ENCODE measurements around the gene NME8. TPM values are rescaled to one million over a fixed set of nuclear protein-coding genes. Genes with fewer than 3 reads are reported as not detected.
A peak's percentile ranks its signal among the peaks of the same experiment; 100 is the strongest.

Gene NME8
- total RNA-seq, 4 donors from 2014 or later, result not detected

DNA sequence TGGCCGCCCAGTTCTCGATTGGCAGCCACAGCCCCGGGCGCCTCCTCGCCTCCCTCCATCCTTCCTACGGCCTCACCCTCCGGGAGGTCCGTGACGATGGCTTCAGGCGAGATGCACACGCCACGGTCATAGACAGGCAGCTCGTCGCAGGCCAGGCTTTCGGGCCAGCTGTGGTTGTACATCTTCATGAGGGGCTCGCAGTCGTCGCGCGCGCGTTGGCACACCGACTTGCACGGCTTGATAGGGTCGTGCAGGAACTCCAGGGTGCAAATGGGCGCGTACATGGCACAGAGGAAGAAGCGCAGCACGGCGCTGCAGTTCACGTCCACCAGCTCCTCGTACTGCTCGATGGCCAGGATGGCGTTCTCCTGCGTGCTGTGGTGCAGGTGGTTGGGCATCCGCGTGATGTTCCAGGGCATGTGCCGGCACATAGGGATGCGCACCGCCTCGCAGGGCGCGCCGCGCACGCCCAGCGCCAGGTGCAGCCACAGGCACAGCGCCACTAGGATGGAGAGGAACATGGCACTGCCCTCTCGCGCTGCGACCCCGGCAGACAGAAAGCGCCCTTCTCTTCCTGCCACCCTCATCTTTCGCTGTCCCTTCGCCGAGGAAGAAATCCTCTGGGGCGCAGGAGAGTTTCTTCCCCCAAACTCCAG lies 67.7 kb downstream of the NME8 start:
- peak; percentile 33 to 44 for DNase-seq
- Histone ChIP-seq H3K36me3 (no peaks in the 10 kb centered on the region), H3K4me3 (peak overlapping the region; percentile 60 to 63), H3K9me3 (no peaks in the 10 kb centered on the region), H3K4me1 (no peaks in the 10 kb centered on the region), H3K27me3 (no peaks in the 10 kb centered on the region), H3K27ac (peak overlapping the region; percentile 94 to 97)
- intact Hi-C loops (cut with DNase I; ENCODE audit: low total_unique reads), result no loop called here
- TF ChIP-seq, protein P1, sequence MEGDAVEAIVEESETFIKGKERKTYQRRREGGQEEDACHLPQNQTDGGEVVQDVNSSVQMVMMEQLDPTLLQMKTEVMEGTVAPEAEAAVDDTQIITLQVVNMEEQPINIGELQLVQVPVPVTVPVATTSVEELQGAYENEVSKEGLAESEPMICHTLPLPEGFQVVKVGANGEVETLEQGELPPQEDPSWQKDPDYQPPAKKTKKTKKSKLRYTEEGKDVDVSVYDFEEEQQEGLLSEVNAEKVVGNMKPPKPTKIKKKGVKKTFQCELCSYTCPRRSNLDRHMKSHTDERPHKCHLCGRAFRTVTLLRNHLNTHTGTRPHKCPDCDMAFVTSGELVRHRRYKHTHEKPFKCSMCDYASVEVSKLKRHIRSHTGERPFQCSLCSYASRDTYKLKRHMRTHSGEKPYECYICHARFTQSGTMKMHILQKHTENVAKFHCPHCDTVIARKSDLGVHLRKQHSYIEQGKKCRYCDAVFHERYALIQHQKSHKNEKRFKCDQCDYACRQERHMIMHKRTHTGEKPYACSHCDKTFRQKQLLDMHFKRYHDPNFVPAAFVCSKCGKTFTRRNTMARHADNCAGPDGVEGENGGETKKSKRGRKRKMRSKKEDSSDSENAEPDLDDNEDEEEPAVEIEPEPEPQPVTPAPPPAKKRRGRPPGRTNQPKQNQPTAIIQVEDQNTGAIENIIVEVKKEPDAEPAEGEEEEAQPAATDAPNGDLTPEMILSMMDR (IDR thresholded peaks at IDR 0.05), result peak in 2 of 4 experiments; percentile 11 to 26
- no peak for TF ChIP-seq POLR2A (IDR thresholded peaks at IDR 0.05)

DNA sequence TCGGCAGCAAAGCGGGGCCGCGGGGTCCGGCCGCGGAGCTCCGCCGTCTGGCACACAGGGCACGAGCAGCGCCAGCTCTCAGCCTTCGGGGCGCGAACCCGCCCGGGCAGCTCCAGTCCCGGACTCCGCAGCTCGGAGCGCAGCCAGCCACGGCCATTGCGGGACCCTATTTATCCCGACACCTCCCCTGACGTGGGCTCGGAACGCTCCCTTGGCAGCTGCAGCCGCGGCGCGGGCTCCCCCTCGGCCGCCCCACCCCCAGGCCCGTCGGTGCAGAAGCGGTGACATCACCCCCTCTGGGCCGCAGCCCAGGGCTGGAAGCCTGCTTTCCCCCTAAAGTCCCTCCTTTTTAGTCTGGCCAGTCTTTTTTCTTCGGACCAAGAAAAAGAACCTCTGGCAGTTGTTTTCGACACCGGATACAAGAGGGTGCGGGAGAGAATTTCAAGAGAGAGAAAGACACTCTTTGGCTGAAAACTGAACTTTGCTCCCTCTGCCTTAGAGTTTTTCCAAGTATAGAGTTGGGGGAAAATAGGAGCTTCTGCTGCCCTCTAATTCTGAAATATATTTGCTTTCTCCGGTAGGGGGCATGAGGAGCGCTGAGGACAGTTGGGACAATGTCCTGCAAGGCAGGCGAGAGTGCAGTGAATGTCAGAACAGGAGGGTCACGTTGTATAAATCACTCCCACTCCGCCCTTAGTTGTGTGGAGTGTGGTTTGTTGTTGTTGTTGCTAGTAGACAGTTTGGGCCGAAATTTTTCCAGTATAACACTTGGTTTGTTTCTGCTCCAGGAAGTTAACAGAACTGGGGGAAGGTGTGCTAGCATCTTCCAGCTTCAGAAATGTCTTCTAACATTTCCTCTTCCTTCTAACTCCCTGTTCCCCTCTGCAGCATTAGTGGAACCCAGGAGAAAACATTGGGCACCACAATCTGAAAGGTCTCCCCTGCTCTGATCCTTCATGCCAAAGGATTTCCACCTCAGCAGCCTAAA lies 68.6 kb downstream of the NME8 start, which contains the start of gene SFRP4:
SFRP4 (minus strand) TSS at position 145 of the 988 bp plus-strand sequence. CDS start 280 bp downstream, outside the sequence.
- Histone ChIP-seq H3K36me3 (no peaks in the 10 kb centered on the region), H3K4me1 (no peaks in the 10 kb centered on the region), H3K4me3 (peak within 1 kb of the TSS; percentile 60 to 63), H3K27ac (peak within 1 kb of the TSS; percentile 94 to 97), H3K27me3 (no peaks in the 10 kb centered on the region), H3K9me3 (no peaks in the 10 kb centered on the region)
- TF ChIP-seq POLR2A (IDR thresholded peaks at IDR 0.05), result peak in 1 of 2 donors; percentile 63
- TF ChIP-seq, protein P1 (IDR thresholded peaks at IDR 0.05), result peak; percentile 60 to 78 (median 74)
- DNase-seq, result peak; percentile 84 to 85
- intact Hi-C loops (cut with DNase I; ENCODE audit: low total_unique reads), result no loop called here

DNA sequence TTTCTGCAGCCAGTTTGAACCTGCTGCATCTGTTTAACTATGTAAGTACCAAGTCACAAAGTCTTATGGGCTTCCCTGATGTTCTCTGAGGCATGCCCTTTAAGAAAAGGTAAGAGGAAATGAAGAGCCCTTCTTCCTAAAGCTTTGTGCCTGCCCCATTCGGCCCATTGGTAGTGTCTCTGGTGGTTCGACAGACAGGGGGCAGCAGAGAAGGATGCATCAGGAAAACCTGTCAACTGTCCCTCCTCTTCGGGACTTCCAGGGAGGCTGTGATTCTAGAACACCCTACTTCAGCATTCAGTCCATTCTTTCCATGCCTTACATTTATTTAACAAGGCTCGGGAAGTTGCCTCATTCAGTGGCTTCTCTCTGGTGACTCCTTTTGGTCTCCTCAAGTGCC lies 70.1 kb downstream of the NME8 start:
- H3K36me3 ChIP-seq, result no peaks in the 10 kb centered on the region
- no peaks in the 10 kb centered on the region for H3K9me3 ChIP-seq
- intact Hi-C loops (cut with DNase I; ENCODE audit: low total_unique reads), result no loop called here
- no peak for DNase-seq
- no peak for TF ChIP-seq POLR2A (IDR thresholded peaks at IDR 0.05)
- TF ChIP-seq, protein P1 (IDR thresholded peaks at IDR 0.05), result no peak
- no peaks in the 10 kb centered on the region for H3K4me1 ChIP-seq
- H3K27me3 ChIP-seq, result no peaks in the 10 kb centered on the region
- peak overlapping the region; percentile 94 to 97 for H3K27ac ChIP-seq
- H3K4me3 ChIP-seq, result no peak overlapping the region

DNA sequence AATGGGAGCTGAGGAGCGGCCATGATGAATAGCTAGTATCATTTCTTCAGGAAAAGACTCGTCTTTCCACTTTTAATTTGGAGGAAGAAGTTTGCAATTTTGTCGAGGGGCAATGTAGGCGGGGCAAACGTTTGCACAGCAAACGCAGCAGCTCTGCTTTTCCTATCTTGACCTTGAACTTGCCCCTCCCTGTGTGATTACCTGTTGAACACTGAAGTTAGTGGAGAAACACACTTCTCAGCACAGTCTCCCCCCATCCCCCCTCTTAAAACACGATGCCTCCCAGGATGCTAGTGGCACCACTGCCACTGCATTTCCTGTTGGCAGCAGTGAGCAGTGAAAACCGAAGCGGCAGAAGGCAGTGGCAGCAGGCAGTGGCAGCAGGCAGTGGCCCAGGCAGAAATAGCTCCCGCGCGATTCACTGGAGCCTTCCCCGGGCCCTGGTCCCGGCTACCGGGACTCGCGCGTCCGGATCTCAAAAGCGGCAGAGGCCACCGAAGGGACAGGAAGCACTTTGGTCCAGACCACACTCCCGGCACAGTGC lies 72.0 kb downstream of the NME8 start, which contains the start of gene EPDR1:
EPDR1 (plus strand) TSS at position 336 of the 544 bp plus-strand sequence. CDS start 300 bp downstream, outside the sequence.
- H3K27me3 ChIP-seq, result no peaks in the 10 kb centered on the region
- no peaks in the 10 kb centered on the region for H3K4me1 ChIP-seq
- TF ChIP-seq POLR2A (IDR thresholded peaks at IDR 0.05), result peak in 1 of 2 donors; percentile 21
- TF ChIP-seq, protein P1 (IDR thresholded peaks at IDR 0.05), result peak in 2 of 4 experiments; percentile 15 to 16
- peak within 1 kb of the TSS; percentile 37 to 74 for H3K4me3 ChIP-seq
- peak within 1 kb of the TSS; percentile 92 to 97 for H3K27ac ChIP-seq
- H3K9me3 ChIP-seq, result no peaks in the 10 kb centered on the region
- no peaks in the 10 kb centered on the region for H3K36me3 ChIP-seq
- peak in 1 of 2 donors; percentile 54 for DNase-seq
- intact Hi-C loops (cut with DNase I; ENCODE audit: low total_unique reads), result no loop called here

All from uterus (tissue), 4 donors.